ENCODE results near the gene DIP2C. TPM values are rescaled to one million over a fixed set of nuclear protein-coding genes. Genes with fewer than 3 reads are reported as not detected.
"Not testable (repeated sequence)": the region's sequence is repeated elsewhere in the genome, so short reads cannot be mapped to it uniquely, and the experiment has no call there.

DIP2C gene
- total RNA-seq, 4 donors from 2014 or later: 10.5 to 40.5 (median 19.5) TPM

- H3K27ac ChIP-seq: peak overlapping the region in 1 of 2 donors; percentile 74
- intact Hi-C loops (cut with DNase I; ENCODE audit: low total_unique reads): no loop called here
- DNase-seq: no peak
Measured at GRCh38 chr10:661597-662222, 27.8 kb downstream of the DIP2C start.

GRCh38 chr10:660970-661596 is 28.4 kb downstream of the DIP2C start:
- no peaks in the 10 kb centered on the region for H3K27me3 ChIP-seq
- TF ChIP-seq CTCF (IDR thresholded peaks at IDR 0.05) (no peak), POLR2A (IDR thresholded peaks at IDR 0.05) (no peak)
- no peaks in the 10 kb centered on the region for H3K36me3 ChIP-seq
- no peak for DNase-seq
- H3K27ac ChIP-seq: peak overlapping the region; percentile 29 to 74
- H3K4me1 ChIP-seq: peaks cover 6% of the 10 kb centered on the region in 2 donors
- intact Hi-C loops (cut with DNase I; ENCODE audit: low total_unique reads): no loop called here
- H3K4me3 ChIP-seq: no peak overlapping the region
- no peaks in the 10 kb centered on the region for H3K9me3 ChIP-seq

More at GRCh38 chr10:661597-662222, 27.8 kb downstream of the DIP2C start:
- TF ChIP-seq CTCF (IDR thresholded peaks at IDR 0.05): no peak
- Histone ChIP-seq H3K9me3 (no peaks in the 10 kb centered on the region), H3K36me3 (no peaks in the 10 kb centered on the region), H3K4me3 (no peak overlapping the region), H3K27me3 (no peaks in the 10 kb centered on the region), H3K4me1 (peaks cover 6% of the 10 kb centered on the region in 2 donors)

GRCh38 chr10:660413-660969 is 29.0 kb downstream of the DIP2C start:
- H3K4me3 ChIP-seq: no peak overlapping the region
- H3K27ac ChIP-seq: peak overlapping the region; percentile 63 to 74
- H3K9me3 ChIP-seq: no peaks in the 10 kb centered on the region
- peaks cover 6% of the 10 kb centered on the region in 2 donors for H3K4me1 ChIP-seq
- no peak for DNase-seq
- no peaks in the 10 kb centered on the region for H3K27me3 ChIP-seq
- intact Hi-C loops (cut with DNase I; ENCODE audit: low total_unique reads): no loop called here
- TF ChIP-seq POLR2A (IDR thresholded peaks at IDR 0.05): no peak
- TF ChIP-seq CTCF (IDR thresholded peaks at IDR 0.05): no peak
- no peaks in the 10 kb centered on the region for H3K36me3 ChIP-seq

GRCh38 chr10:659688-660141 is 29.8 kb downstream of the DIP2C start:
- Histone ChIP-seq H3K9me3 (no peaks in the 10 kb centered on the region), H3K4me3 (no peak overlapping the region), H3K27ac (peak overlapping the region; percentile 63 to 74), H3K27me3 (no peaks in the 10 kb centered on the region), H3K4me1 (peaks cover 6% of the 10 kb centered on the region in 2 donors), H3K36me3 (no peaks in the 10 kb centered on the region)
- DNase-seq: no peak
- no peak for TF ChIP-seq POLR2A (IDR thresholded peaks at IDR 0.05)
- no peak for TF ChIP-seq CTCF (IDR thresholded peaks at IDR 0.05)
- intact Hi-C loops (cut with DNase I; ENCODE audit: low total_unique reads): no loop called here

- H3K4me3 ChIP-seq; DNase-seq; H3K27ac ChIP-seq; H3K27me3 ChIP-seq; intact Hi-C loops (cut with DNase I; ENCODE audit: low total_unique reads); H3K36me3 ChIP-seq; H3K9me3 ChIP-seq: not testable (repeated sequence)
- peaks cover 6 to 13% of the 10 kb centered on the region in 2 donors for H3K4me1 ChIP-seq
Measured at GRCh38 chr10:657816-658350, 31.6 kb downstream of the DIP2C start.
